BLaER1 (cell line): ENCODE measurements around the gene FRMD1.

Experiments
- H3K27ac ChIP-seq: shearing (Covaris generic); formaldehyde crosslinking; 2 replicates; pipeline ENCODE4 v1.8.1; 2022
- H3K27me3 ChIP-seq: shearing (Covaris generic); formaldehyde crosslinking; 2 replicates; pipeline ENCODE4 v1.8.1; 2022
- H3K36me3 ChIP-seq: shearing (Covaris generic); formaldehyde crosslinking; 2 replicates; pipeline ENCODE4 v1.8.1; 2022
- H3K4me1 ChIP-seq: shearing (Covaris generic); formaldehyde crosslinking; 2 replicates; pipeline ENCODE4 v1.8.1; 2022
- H3K4me2 ChIP-seq: shearing (Covaris generic); formaldehyde crosslinking; 2 replicates; pipeline ENCODE4 v1.8.1; 2022
- H3K4me3 ChIP-seq: shearing (Covaris generic); formaldehyde crosslinking; 2 replicates; pipeline ENCODE4 v1.8.1; 2022
- H3K9ac ChIP-seq: shearing (Covaris generic); formaldehyde crosslinking; 2 replicates; pipeline ENCODE4 v1.8.1; 2022
- H3K9me3 ChIP-seq: shearing (Covaris generic); formaldehyde crosslinking; 2 replicates; pipeline ENCODE4 v1.8.1; 2022
- H4K20me1 ChIP-seq: shearing (Covaris generic); formaldehyde crosslinking; 2 replicates; pipeline ENCODE4 v1.8.1; 2022
- Cebpa-rat ChIP-seq: shearing (Covaris generic); IDR thresholded peaks from 2 replicates; pipeline ENCODE4 v1.8.1; 2022

The FRMD1 gene

DNA sequence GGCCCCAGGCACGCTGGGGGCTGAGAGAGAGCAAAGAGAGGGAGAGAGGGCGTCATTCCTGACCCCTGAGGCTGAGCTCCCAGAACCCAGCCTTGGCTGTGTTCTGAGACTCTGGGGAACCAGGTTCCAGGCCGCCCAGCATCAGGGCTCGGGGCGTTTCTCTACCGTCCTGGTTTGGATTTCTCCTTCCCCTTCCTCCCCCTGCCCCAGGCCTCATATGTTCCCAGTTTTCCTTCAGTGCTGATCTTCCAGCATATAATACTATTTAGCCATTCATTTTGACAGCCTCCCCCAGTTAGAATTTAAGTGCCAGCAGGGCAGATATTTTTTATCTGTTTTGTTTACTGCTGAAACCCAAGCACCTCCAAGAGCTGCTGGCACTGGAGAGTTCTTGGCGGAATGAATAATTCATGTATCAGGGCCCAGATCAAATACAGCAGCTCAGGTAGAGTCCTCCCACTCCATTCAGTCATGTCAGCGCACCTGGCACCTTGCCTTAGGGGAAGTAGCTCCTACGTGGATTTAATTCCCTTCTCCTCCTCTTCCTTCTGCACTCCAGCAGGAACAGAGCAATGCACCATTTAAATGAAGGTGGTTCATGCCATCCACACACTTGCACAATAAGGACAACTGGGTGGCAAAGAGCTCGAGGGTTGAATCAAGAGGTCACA is 23.4 kb upstream of the FRMD1 start:
- no peak for TF ChIP-seq Cebpa-rat
- H3K27ac ChIP-seq: no peak overlapping the region
- H3K9me3 ChIP-seq: no peaks in the 10 kb centered on the region
- H4K20me1 ChIP-seq: no peaks in the 10 kb centered on the region
- H3K4me1 ChIP-seq: no peaks in the 10 kb centered on the region
- H3K9ac ChIP-seq: no peak overlapping the region
- no peak overlapping the region for H3K4me3 ChIP-seq
- H3K27me3 ChIP-seq: peaks cover 58% of the 10 kb centered on the region
- H3K36me3 ChIP-seq: no peaks in the 10 kb centered on the region
- H3K4me2 ChIP-seq: no peak overlapping the region

DNA sequence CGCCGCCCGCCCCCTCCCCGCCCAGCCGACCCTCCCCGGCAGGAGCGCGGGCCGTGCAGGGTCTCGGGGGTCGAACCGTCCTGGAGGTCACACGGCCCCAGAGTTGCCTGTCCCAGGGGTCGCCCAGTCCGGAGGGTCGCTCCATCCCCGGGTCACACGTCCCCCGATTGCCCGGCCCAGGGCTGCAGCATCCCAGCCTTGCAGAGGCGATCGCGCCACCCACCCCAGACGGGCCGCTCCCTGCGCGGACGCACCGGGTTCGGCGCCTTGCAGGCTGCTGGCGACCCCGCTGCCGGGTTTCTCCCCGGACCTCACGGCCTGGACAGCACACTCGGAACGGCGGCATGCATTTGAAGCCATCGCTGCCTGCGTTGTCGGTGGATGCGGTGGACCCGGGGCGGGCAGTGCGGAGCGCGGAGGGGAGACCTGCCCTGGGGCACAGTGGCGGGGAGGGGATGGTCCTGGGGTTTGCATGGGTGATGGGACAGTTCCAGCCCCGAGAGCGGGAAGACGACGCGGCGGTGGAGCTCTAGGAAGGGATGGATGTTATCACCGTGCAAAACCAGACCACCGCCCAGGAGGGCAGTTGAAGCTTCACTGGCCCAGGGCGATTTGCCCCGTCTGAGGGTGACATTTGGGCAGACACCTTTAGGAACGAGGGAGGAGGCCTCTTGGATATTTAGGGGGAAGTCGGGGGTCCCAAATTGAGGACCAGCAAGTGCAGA is 22.7 kb upstream of the FRMD1 start:
- no peak overlapping the region for H3K4me2 ChIP-seq
- peaks cover 58% of the 10 kb centered on the region for H3K27me3 ChIP-seq

DNA sequence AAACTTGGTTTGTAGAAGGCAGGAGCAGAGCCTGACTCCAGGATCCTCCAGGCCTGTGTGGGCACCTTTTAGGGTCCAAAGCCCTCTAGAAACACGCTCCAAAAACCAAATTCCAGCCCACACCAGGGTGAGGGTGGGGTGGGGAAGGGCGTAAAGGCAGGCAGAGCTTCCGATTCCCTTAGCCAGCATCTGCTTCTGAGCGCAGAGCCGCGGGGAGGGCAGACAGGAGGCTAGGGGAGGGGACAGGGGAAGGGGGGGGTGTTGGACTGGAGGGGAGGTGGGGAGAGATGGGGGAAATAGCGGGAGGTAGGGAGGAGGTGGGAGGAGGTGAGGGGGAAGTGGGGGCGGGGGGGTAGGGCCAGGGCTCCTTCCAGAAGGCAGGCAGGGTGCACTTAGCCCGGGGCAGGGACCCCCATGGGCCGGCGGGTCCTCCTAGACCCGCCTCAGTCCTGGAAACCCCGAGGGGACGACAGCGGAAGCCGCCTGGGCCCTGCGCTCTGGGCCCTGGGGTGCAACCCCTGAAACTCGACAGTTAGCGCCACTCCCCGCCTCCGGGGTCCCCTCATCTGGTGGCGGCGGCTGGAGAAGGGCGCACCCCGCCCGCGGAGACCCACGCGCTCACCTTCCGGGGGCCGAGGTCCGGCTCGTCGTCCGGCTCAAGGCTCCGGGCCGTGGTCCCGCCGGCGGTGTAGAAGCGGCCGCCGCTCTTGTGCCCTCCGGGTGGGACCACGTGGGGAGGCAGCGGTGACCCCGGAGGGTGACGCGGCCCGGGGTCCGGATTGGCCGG is 22.0 kb upstream of the FRMD1 start:
- no peak for TF ChIP-seq Cebpa-rat
- Histone ChIP-seq H3K4me1 (no peaks in the 10 kb centered on the region), H3K4me2 (no peak overlapping the region), H3K4me3 (no peak overlapping the region), H4K20me1 (no peaks in the 10 kb centered on the region), H3K27me3 (peaks cover 58% of the 10 kb centered on the region), H3K36me3 (no peaks in the 10 kb centered on the region), H3K27ac (no peak overlapping the region), H3K9me3 (no peaks in the 10 kb centered on the region), H3K9ac (no peak overlapping the region)

More for the DNA sequence above, 22.7 kb upstream of the FRMD1 start:
- no peaks in the 10 kb centered on the region for H3K9me3 ChIP-seq
- no peak overlapping the region for H3K9ac ChIP-seq
- no peaks in the 10 kb centered on the region for H3K4me1 ChIP-seq
- no peak for TF ChIP-seq Cebpa-rat
- no peaks in the 10 kb centered on the region for H3K36me3 ChIP-seq
- H3K27ac ChIP-seq: no peak overlapping the region
- no peaks in the 10 kb centered on the region for H4K20me1 ChIP-seq
- no peak overlapping the region for H3K4me3 ChIP-seq

DNA sequence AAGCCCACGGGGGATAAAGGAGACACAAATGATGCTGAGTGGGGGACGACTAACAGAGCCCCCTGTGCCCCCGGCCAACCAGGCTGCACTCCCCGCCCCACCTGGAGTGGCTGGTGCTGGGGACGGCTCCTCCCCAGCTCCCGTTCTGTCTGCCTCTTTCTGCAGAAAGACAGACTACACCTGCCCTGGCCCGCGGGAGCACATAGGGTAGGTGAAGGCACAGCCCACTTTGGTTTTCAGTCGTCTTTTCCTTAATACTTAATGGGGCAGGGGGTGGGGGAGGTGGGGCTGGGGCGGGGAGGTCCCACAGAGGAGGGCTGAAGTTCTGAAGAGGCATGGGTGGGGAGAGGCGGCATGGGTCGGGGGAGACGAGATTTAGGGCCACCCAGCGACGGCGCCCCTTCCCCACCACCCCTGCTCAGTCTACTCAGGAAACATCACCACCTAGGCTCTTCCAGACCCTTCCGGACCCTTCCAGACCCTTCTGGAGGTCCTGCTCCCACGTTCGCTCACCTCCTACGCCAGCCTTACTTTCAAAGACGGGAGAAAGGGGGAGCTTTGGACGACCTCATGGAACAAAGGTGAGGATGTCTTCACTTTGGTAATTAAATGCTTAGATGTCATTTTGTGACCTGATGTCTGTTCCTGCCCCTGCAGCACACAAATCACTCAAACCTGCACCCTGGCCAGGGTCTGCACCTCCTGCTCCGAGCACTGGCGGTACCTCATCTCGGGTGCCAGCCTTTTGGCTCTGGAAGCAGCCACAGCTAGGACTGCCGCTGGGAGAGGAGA is 21.2 kb upstream of the FRMD1 start:
- Histone ChIP-seq H3K27me3 (peaks cover 58% of the 10 kb centered on the region), H3K4me2 (no peak overlapping the region), H4K20me1 (no peaks in the 10 kb centered on the region), H3K4me3 (no peak overlapping the region), H3K4me1 (peaks cover 4% of the 10 kb centered on the region; the same call in 1 of the 2 replicates), H3K27ac (no peak overlapping the region), H3K9ac (no peak overlapping the region), H3K36me3 (no peaks in the 10 kb centered on the region), H3K9me3 (no peaks in the 10 kb centered on the region)
- no peak for TF ChIP-seq Cebpa-rat

DNA sequence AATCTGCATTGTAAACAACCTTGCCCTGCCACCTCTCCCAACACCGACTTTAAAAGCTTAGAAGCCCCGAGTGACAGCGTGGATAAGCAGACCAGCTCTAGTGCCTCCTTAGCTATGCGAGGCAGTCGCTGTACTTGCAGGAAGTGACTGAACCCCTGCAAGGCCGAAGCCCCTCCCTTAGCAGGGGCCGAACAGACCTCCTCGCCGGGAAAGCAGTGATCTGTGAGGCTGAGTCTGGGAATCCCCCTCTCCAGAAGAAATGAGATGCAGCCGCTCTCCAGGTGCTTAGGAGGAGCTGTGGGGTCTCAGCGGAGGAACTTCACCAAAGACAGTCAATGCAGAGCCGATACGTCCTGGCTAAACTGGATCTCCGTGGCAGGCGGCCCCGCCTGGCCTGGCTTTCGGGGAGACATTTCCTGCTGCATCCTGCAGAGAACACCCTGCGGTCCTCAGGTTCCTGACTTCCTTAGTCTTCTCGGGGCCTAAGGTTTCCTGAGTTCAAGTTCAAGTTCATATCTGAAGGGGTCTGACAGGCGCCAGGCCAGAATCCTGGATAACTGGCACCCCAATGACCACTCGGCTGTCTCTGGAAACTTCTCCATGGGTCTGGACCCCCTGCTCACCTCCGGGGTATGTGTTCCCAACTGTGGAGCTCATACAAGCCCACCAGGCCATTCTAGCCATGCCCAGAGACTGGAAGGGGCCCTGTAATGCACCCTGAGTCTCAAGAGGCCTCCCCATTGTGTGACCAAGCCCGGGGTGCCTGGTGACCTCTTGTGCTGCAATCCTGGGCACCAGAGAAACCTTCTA is 20.4 kb upstream of the FRMD1 start:
- H3K9ac ChIP-seq: no peak overlapping the region
- H3K27me3 ChIP-seq: peaks cover 58% of the 10 kb centered on the region
- 0 out of 2 replicates have a peak overlapping the region, but pooled peaks have one; percentile 5 for H3K4me2 ChIP-seq
- H3K9me3 ChIP-seq: no peaks in the 10 kb centered on the region
- peaks cover 12% of the 10 kb centered on the region; the same call in 1 of the 2 replicates for H3K4me1 ChIP-seq
- H3K27ac ChIP-seq: no peak overlapping the region
- H3K36me3 ChIP-seq: no peaks in the 10 kb centered on the region
- no peak overlapping the region for H3K4me3 ChIP-seq
- H4K20me1 ChIP-seq: no peaks in the 10 kb centered on the region
- no peak for TF ChIP-seq Cebpa-rat

DNA sequence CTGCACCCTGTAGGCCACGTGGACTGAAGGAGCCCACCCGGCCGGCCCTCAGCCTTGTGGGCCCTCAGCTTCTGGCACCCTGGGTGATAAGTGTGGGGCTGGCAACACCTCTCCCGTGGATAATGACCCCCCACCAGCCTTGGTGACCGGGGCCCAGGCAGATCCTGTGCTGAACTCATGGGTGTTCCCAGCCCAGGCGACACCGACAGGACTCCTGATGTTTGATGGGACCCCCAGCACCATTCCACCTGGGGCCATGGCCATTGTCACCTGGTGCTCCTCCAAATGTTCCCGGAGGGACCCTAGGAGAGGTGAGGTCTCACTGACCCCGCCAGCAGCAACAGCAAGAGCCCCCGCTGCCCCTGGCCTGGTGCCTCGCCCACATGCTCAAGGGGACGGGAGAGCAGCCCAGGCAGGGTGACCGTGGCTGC is 19.4 kb upstream of the FRMD1 start:
- Histone ChIP-seq H3K9me3 (no peaks in the 10 kb centered on the region), H3K27ac (no peak overlapping the region), H3K4me2 (0 out of 2 replicates have a peak overlapping the region, but pooled peaks have one; percentile 5), H3K36me3 (no peaks in the 10 kb centered on the region), H3K9ac (no peak overlapping the region), H3K4me1 (peaks cover 12% of the 10 kb centered on the region; the same call in 1 of the 2 replicates), H4K20me1 (no peaks in the 10 kb centered on the region), H3K4me3 (no peak overlapping the region), H3K27me3 (peaks cover 50% of the 10 kb centered on the region)
- no peak for TF ChIP-seq Cebpa-rat

DNA sequence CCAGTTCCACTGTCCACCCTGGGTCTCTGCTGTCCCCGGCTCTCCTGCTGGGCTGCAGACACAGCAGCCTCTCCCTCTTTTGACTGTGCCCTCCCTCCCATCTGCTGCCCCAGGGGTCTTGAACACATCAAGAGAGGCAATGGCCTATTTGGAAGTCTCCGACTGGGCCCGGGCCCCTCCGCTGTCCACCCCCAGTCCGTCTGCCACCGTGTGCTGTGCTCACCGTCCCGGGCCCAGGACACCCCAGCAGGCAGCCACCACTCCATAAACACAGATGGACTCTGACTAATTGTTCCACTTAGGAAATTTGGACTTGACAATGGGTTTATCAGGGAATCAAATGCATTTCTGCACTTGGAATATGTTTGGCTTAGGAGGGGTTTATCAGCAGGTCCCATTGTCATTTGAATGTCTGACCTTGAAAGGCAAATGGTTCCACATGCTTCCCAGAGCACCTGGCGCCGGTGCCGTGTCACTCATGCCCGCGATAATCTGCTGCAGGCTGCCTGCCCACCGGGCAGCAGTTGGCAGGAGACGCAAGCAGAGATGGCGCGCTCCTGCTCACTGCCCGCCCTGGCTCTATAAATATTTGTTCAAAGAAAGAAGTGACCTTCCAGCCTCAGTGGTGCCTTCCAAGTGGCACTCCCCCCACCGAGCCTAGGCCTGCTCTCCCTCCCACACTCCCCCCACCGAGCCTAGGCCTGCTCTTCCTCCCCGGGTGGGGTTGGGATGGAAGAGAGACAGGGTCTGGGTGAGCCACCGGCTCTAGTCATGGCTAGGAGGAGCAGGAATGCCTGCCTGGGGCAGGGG is 18.8 kb upstream of the FRMD1 start:
- Histone ChIP-seq H3K27me3 (peaks cover 44% of the 10 kb centered on the region), H3K36me3 (no peaks in the 10 kb centered on the region), H3K9ac (no peak overlapping the region), H3K4me1 (peaks cover 12% of the 10 kb centered on the region; the same call in 1 of the 2 replicates), H3K4me2 (no peak overlapping the region), H3K4me3 (no peak overlapping the region), H4K20me1 (no peaks in the 10 kb centered on the region), H3K27ac (no peak overlapping the region), H3K9me3 (no peaks in the 10 kb centered on the region)
- no peak for TF ChIP-seq Cebpa-rat

DNA sequence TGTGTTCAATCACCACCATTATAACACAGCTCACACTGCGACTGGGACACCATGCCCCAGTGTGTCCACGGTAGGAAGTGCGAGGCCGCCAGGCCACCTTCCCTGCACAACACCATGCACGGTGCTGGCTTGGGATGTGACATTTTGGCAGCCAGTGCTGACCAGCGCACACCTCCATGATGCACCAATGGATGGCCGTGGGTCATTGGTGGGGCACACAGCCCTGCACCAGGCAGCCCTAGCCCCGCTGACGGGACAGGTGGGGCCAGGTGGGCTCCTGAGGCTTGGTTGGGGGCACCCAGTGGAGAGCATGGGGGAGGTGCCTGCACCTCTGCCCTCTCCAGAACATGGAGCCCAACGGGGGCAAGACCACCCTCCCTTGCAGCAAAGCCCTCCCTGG is 18.2 kb upstream of the FRMD1 start:
- Histone ChIP-seq H3K4me1 (peaks cover 12% of the 10 kb centered on the region; the same call in 1 of the 2 replicates), H4K20me1 (no peaks in the 10 kb centered on the region), H3K27me3 (peaks cover 38% of the 10 kb centered on the region), H3K9me3 (no peaks in the 10 kb centered on the region), H3K9ac (no peak overlapping the region), H3K4me3 (no peak overlapping the region), H3K36me3 (no peaks in the 10 kb centered on the region), H3K4me2 (no peak overlapping the region), H3K27ac (no peak overlapping the region)
- TF ChIP-seq Cebpa-rat: no peak
